T-helper 2 cell treated with Interferon-gamma antibody and Interleukin-4, amounts not matched to agents 5 μg/mL and 100 μg/mL, for 36 hours (primary cell): Measurements from ENCODE around the gene NUP50.

Experiments used
- DNase-seq: peaks from one replicate; pipeline ENCODE4 v3.0.0; 2021; ENCODE audit warnings: low spot score
- H3K27ac Mint-ChIP-seq: one replicate; pipeline ENCODE4 v1.8.0; 2021; ENCODE audit warnings: mild to moderate bottlenecking, mixed read lengths
- H3K27me3 Mint-ChIP-seq: one replicate; pipeline ENCODE4 v1.8.0; 2021; ENCODE audit warnings: low read depth, mixed read lengths
- H3K36me3 Mint-ChIP-seq: one replicate; pipeline ENCODE4 v1.8.0; 2021; ENCODE audit warnings: low read depth, mixed read lengths
- H3K4me1 Mint-ChIP-seq: one replicate; pipeline ENCODE4 v1.8.0; 2021; ENCODE audit warnings: low read depth, mixed read lengths
- H3K4me3 Mint-ChIP-seq: one replicate; pipeline ENCODE4 v1.8.0; 2022; ENCODE audit warnings: mild to moderate bottlenecking, moderate library complexity, mixed read lengths
- H3K9me3 Mint-ChIP-seq: one replicate; pipeline ENCODE4 v1.8.0; 2021; ENCODE audit warnings: mixed read lengths

Gene NUP50

DNA sequence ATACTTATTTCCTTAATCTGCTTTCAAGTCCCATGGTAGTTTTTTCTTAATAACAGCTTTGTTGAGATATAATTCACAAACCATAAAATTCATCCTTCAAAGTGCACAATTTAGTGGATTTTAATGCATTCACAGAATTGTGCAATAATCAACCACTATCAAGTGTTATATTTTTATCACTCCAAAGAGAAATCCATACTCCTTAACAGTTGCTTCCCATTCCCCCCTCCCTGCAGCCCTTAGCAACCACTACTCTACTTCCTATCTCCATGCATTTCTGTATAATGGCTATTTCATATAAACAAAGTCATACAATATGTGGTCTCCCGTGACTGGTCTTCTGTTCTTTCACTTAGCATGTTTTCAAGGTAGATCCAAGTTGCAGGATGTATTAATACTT is 18.8 kb upstream of the NUP50 start:
- H3K36me3 Mint-ChIP-seq = peaks cover under 1% of the 10 kb centered on the region
- no peak overlapping the region for H3K4me3 Mint-ChIP-seq
- no peaks in the 10 kb centered on the region for H3K4me1 Mint-ChIP-seq
- no peak overlapping the region for H3K27ac Mint-ChIP-seq
- H3K27me3 Mint-ChIP-seq = no peaks in the 10 kb centered on the region
- DNase-seq = no peak
- H3K9me3 Mint-ChIP-seq = no peaks in the 10 kb centered on the region

- H3K36me3 Mint-ChIP-seq = no peaks in the 10 kb centered on the region
- no peak for DNase-seq
- H3K27me3 Mint-ChIP-seq = no peaks in the 10 kb centered on the region
- H3K27ac Mint-ChIP-seq = no peak overlapping the region
- no peaks in the 10 kb centered on the region for H3K9me3 Mint-ChIP-seq
- peaks cover 4% of the 10 kb centered on the region for H3K4me1 Mint-ChIP-seq
- no peak overlapping the region for H3K4me3 Mint-ChIP-seq
These were observed 14.1 kb upstream of the NUP50 start for GRCh38 chr22:45149671-45150070.

DNA sequence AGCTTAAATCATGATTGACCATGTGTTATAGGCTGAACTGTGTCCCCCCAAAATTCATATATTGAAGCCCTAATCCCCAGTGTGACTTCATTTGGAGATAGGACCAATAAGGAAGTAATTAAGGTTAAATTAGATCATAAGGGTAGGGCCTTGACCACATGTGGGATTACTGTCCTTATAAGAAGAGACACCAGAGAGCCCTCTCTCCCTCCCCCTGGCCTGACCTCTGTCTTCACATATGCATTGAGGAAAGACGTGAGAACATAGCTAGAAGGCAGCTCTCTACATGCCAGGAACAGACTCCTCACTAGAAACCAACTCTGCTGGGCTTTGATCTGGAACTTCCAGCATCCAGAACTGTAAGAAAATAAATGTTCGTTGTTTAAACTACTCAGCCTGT is 13.6 kb upstream of the NUP50 start:
- peaks cover 2% of the 10 kb centered on the region for H3K36me3 Mint-ChIP-seq
- H3K27ac Mint-ChIP-seq = no peak overlapping the region
- H3K27me3 Mint-ChIP-seq = no peaks in the 10 kb centered on the region
- DNase-seq = no peak
- peaks cover 4% of the 10 kb centered on the region for H3K4me1 Mint-ChIP-seq
- no peak overlapping the region for H3K4me3 Mint-ChIP-seq
- no peaks in the 10 kb centered on the region for H3K9me3 Mint-ChIP-seq

DNA sequence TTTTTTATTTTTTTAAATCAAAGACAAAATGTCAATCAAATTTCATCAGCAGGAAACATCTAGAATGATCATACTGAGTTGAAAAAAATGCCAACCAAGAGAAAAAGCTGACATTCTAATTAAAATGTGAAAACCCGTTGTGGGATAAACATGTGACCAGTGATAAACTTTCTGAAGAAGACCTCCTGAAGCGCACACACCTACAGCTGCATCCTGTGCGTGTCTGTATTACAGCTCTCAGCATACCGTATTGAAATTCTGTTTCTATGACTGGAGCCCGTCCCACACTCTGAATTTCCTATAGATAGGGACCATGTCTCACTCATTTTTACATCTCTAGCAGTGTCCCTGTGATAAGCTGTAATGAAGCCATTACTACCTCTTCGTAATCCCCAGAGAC is 12.2 kb upstream of the NUP50 start:
- peaks cover 2% of the 10 kb centered on the region for H3K36me3 Mint-ChIP-seq
- H3K4me3 Mint-ChIP-seq = no peak overlapping the region
- DNase-seq = no peak
- no peaks in the 10 kb centered on the region for H3K9me3 Mint-ChIP-seq
- H3K4me1 Mint-ChIP-seq = peaks cover 4% of the 10 kb centered on the region
- no peak overlapping the region for H3K27ac Mint-ChIP-seq
- no peaks in the 10 kb centered on the region for H3K27me3 Mint-ChIP-seq

DNA sequence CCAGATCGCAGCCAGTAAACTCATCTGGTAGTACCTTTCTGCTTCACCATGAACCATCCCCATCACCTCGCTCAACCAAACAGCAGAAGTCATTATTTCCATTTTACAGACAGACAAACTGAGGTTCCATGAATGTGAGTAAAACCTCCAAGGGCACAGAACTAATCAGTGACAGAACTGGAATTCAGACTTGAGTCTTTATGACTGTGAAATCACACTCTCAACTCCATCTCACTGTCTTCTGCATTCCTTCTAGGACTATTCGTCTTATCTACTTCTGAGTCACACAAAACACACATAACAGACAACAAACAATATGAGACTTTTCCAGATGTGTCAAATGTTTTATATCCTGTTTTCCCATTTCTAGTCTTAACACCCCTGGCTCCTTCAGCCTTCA is 9.3 kb upstream of the NUP50 start:
- peaks cover 8% of the 10 kb centered on the region for H3K36me3 Mint-ChIP-seq
- no peak overlapping the region for H3K4me3 Mint-ChIP-seq
- H3K9me3 Mint-ChIP-seq = no peaks in the 10 kb centered on the region
- no peak overlapping the region for H3K27ac Mint-ChIP-seq
- peaks cover 4% of the 10 kb centered on the region for H3K4me1 Mint-ChIP-seq
- H3K27me3 Mint-ChIP-seq = no peaks in the 10 kb centered on the region
- DNase-seq = no peak

DNA sequence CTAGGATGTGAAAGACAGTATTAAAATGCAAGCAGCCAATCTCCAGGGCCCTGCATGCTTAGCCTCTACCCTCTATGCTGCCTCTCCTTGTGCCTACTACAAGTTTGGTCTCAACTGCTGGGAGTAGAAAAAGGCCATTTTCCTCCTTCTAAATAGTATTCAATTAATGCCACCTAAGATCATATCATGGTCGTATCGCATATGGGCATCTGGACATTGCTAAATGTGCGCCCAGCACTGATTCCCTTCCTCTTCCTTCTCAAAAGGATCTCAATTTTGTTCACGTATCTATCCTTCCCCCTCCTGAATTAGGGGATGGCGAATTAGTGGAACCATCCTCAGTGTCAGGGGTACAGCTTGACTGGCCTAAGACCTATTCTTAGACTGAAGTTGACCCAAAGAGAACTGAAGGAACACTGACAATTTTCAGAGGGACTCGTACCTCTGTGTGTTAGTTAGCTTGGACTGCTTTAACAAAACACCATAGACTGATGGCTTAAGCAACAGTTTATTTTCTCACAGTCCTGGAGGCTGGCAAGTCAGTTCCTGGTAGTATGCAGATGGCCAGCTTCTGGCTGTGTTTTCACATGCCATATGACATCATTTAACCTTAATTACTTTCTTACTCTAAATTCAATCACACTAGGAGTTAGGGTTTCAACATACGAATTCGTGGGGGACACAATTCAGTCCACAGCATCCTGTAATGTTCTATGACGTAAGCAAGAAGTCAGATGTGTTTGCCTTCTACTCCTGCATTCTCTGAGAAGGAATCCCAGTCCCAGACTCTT is 8.5 kb upstream of the NUP50 start:
- H3K9me3 Mint-ChIP-seq = no peaks in the 10 kb centered on the region
- peaks cover 9% of the 10 kb centered on the region for H3K36me3 Mint-ChIP-seq
- no peak overlapping the region for H3K27ac Mint-ChIP-seq
- no peak overlapping the region for H3K4me3 Mint-ChIP-seq
- no peaks in the 10 kb centered on the region for H3K27me3 Mint-ChIP-seq
- peaks cover 12% of the 10 kb centered on the region for H3K4me1 Mint-ChIP-seq
- DNase-seq = no peak

- no peak for DNase-seq
- H3K27ac Mint-ChIP-seq = no peak overlapping the region
- no peaks in the 10 kb centered on the region for H3K9me3 Mint-ChIP-seq
- no peak overlapping the region for H3K4me3 Mint-ChIP-seq
- peaks cover 19% of the 10 kb centered on the region for H3K36me3 Mint-ChIP-seq
- H3K4me1 Mint-ChIP-seq = peaks cover 22% of the 10 kb centered on the region
- H3K27me3 Mint-ChIP-seq = no peaks in the 10 kb centered on the region
These were observed 5.8 kb upstream of the NUP50 start for GRCh38 chr22:45157907-45158306.

DNA sequence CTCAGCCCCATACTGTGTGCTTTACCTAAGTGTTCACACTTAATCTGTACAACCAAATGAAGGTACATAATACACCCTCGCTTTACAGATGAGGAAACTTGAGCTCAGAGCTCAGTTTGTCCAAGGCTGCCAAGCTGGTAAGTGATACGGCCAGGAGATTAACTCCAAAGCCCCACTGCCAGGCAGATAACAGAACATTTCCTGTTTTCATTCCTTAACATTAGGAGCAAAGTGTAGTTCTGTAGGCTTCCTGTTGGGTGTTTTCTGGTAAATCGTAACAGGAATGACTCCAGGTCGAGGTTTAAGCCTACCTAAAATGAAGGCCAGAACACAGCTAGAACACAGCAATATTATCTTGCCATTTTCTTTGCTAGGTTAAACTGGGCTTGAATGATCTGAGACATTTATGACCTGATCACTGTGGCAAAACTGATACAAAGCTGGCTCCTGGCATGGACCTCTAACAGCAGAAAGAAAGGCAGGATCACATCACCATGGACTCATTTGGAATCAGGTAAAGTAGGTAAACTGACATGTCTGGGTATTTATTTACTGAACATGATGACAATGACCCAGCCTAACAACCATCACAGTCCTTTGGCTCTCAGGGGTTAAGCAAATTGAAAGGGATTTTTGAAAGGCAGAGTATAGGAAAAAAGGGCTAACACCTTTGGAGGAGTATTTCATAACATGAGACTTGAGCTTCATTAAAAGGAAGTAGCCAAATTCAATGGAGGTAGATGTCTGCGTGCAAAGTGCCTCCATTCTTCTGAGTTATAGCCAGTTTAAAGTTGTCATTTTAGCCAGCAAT is 3.9 kb upstream of the NUP50 start:
- DNase-seq = no peak
- Mint-ChIP-seq H3K36me3 (peaks cover 24% of the 10 kb centered on the region), H3K9me3 (no peaks in the 10 kb centered on the region), H3K4me1 (peaks cover 24% of the 10 kb centered on the region), H3K4me3 (peak overlapping the region; percentile 2), H3K27me3 (no peaks in the 10 kb centered on the region), H3K27ac (no peak overlapping the region)

GRCh38 chr22:45162531-45162930 is 1.2 kb upstream of the NUP50 start:
- Mint-ChIP-seq H3K27ac (peak overlapping the region; percentile 68), H3K4me1 (peaks cover 37% of the 10 kb centered on the region), H3K36me3 (peaks cover 35% of the 10 kb centered on the region), H3K27me3 (no peaks in the 10 kb centered on the region), H3K9me3 (no peaks in the 10 kb centered on the region), H3K4me3 (peak overlapping the region; percentile 93)
- no peak for DNase-seq

DNA sequence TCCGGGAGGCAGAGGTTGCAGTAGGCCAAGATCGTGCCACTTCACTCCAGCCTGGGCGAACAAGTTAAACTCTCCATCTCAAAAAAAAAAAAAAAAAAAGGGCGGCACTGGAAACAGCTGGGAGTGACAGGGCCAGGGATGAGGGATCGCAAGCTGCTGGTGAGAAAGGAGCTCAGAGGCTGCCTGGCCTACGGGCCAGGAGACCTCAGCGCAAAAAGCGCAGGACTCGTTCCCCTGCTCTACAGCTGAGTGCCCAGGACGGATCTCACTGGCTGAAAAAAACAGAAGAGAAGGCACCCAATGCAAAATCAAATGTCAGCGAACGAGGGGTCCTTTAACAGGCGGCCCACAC is 650 bp upstream of the NUP50 start:
- H3K27me3 Mint-ChIP-seq = no peaks in the 10 kb centered on the region
- H3K27ac Mint-ChIP-seq = peak overlapping the region; percentile 90
- no peak for DNase-seq
- H3K4me1 Mint-ChIP-seq = peaks cover 37% of the 10 kb centered on the region
- H3K9me3 Mint-ChIP-seq = no peaks in the 10 kb centered on the region
- peak overlapping the region; percentile 93 for H3K4me3 Mint-ChIP-seq
- H3K36me3 Mint-ChIP-seq = peaks cover 35% of the 10 kb centered on the region

DNA sequence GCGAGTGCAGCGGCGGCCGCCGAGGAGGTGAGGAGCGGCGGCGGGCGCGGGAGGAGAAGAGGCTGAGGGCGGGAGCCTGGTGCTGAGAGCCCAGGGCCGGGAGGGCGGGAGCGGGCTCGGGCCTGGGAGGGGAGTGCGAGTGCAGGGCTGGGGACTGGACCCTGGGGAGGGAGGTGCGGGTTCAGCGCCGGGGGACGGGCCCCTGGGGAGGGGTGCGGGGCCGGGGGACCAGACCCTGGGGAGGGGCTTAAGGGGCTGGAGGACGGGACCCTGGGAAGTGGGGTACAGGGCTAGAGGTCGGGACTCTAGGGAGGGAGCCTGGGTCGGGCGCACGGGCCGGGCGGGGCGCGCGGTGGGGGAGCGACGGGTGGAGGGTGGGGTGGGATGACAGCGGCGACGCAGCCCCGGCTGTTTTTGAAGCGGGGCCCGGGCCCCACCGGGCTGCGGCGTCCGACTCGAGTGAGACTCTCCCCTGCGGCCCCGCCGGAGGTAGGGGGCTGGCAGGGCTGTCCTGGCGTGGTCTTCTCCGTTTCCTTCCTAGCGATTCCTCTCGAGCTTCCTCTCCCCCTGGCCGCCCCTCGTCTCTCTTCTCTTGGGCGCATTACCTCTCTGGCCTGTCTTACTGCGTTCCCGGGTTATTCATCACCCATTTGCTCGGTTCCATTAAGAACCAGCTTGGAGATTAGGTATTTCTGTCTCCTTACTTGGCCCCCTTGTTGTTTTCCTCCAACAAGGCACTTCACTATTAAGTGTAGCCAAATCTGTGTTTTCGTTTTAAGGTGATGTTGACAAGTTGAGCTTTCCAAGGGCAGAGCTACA is 754 bp downstream of the NUP50 start:
- DNase-seq = no peak
- peaks cover 44% of the 10 kb centered on the region for H3K36me3 Mint-ChIP-seq
- H3K27me3 Mint-ChIP-seq = no peaks in the 10 kb centered on the region
- H3K4me1 Mint-ChIP-seq = peaks cover 47% of the 10 kb centered on the region
- H3K9me3 Mint-ChIP-seq = no peaks in the 10 kb centered on the region
- peak overlapping the region; percentile 92 for H3K27ac Mint-ChIP-seq
- H3K4me3 Mint-ChIP-seq = peak overlapping the region; percentile 96

DNA sequence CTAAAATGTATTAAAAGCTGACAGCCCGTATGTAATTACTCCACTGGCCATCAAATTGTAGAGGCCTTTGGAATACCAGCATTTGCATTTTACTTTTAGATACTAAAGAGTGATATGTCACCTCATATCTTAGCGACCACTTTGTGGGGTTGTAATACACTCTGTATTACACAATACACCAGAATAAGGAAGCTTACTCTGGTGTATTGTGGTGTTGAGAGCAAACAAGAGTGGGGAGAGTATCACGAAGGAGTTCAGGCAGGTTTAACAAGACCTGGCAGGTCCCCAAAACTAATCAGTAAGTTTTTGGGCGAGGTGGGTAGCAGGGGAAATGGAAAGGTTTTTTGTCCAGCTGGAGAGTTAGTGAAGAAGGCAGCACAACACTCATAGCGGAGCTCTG is 3.2 kb downstream of the NUP50 start:
- DNase-seq = no peak
- no peaks in the 10 kb centered on the region for H3K9me3 Mint-ChIP-seq
- H3K27ac Mint-ChIP-seq = no peak overlapping the region
- peaks cover 62% of the 10 kb centered on the region for H3K36me3 Mint-ChIP-seq
- H3K4me1 Mint-ChIP-seq = peaks cover 53% of the 10 kb centered on the region
- H3K27me3 Mint-ChIP-seq = no peaks in the 10 kb centered on the region
- H3K4me3 Mint-ChIP-seq = no peak overlapping the region

DNA sequence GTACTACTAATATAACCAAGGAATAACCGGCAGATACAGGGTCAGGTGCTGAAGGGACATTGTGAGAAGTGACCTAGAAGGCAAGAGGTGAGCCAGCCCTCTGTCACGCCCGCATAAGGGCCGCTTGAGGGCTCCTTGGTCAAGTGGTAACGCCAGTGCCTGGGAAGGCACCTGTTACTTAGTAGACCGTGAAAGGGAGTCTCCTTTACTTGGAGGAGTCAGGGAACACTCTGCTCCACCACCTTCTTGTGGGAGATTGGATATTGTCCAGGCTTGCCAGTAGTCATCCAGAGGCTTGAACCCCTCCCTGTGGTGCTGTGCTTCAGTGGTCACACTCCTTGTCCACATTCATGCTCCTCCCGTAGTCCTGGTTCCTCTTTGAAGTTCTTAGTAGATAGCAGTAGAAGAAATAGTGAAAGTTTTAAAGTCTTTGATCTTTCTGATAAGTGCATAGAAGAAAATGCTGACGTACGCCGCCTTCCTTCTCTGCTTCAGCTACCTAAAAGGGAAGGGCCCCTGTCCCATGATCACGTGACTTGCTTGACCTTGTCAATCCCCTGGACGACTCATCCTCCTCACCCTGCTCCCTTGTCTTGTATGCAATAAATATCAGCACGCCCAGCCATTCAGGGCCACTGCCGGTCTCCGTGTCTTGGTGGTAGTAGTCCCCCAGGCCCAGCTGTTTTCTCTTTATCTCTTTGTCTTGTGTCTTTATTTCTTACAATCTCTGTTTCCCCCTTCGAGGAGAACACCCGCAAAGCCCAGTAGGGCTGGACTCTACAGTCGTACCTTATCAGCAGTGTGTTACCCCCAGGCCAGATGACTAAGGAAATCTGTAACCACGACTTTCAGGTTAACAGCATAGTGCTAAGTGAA is 6.1 kb downstream of the NUP50 start:
- H3K4me1 Mint-ChIP-seq = peaks cover 69% of the 10 kb centered on the region
- no peaks in the 10 kb centered on the region for H3K27me3 Mint-ChIP-seq
- H3K36me3 Mint-ChIP-seq = peaks cover 76% of the 10 kb centered on the region
- H3K4me3 Mint-ChIP-seq = peak overlapping the region; percentile 68
- H3K27ac Mint-ChIP-seq = peak overlapping the region; percentile 89
- H3K9me3 Mint-ChIP-seq = no peaks in the 10 kb centered on the region
- DNase-seq = peak; percentile 31
